Tongue (tissue), 2 donors: Measurements from ENCODE around the gene LCN9. TPM values are rescaled to one million over a fixed set of nuclear protein-coding genes. Genes with fewer than 3 reads are reported as not detected.

ENCODE experiments used
- DNase-seq: peaks from one replicate; pipeline ENCODE4 v3.0.0-alpha.2; 2015
- total RNA-seq: library from RNA; depleted of rRNA; stranded (reverse); fragments of >200 nt; gene quantifications from one replicate; pipeline ENCODE4 v1.2.3, GENCODE V29; 2014

Gene LCN9
- total RNA-seq, 1 donor from 2014 or later, result not detected

- no peak for DNase-seq
These were observed 35.7 kb downstream of the LCN9 start for GRCh38 chr9:135698767-135699166.

DNA sequence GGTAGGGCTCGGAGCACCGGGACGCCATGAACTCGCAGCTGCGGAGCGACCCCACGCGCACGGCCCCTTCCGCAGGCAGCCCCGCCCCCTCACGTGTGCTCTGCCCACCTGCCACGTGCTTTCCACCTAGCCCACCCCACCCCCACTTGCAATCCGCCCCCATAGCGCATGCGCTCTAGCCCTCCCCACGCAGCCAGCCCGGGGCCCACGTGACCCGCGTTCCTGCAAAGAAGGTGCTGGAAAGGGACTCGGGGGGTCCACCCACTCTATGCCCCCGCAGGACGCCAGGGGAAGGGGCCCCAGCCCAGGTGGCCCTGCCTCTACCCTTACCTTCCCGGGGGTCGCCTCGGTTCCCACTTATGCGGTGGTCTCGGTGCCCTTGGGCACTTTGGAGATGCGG, 36.3 kb downstream of the LCN9 start, which contains the start of gene SOHLH1:
Gene SOHLH1 (minus strand): TSS at position 42 of the 400 bp plus-strand sequence. CDS start 14 bp downstream, at position 28.
- no peak for DNase-seq

DNA sequence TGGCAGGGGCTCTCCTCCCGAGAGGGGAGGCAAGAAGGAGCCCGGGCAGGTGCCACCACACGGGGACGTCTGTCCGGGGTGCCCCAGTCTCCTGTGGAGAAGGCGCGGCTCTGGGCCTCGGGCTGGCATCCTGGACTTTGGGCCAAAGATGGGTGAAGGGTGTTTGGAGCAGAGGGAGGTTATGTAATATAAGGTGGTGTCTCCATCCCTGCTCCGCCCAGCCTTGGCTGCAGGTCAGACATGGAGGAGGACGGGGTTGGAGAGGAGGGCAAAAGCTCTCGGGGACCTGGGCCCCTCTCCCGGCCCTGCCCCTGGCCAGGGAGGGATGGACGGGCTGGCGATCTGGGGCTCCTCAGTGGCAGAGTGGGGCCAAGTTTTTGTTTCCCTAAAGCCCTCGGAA, 37.4 kb downstream of the LCN9 start:
- no peak for DNase-seq

DNA sequence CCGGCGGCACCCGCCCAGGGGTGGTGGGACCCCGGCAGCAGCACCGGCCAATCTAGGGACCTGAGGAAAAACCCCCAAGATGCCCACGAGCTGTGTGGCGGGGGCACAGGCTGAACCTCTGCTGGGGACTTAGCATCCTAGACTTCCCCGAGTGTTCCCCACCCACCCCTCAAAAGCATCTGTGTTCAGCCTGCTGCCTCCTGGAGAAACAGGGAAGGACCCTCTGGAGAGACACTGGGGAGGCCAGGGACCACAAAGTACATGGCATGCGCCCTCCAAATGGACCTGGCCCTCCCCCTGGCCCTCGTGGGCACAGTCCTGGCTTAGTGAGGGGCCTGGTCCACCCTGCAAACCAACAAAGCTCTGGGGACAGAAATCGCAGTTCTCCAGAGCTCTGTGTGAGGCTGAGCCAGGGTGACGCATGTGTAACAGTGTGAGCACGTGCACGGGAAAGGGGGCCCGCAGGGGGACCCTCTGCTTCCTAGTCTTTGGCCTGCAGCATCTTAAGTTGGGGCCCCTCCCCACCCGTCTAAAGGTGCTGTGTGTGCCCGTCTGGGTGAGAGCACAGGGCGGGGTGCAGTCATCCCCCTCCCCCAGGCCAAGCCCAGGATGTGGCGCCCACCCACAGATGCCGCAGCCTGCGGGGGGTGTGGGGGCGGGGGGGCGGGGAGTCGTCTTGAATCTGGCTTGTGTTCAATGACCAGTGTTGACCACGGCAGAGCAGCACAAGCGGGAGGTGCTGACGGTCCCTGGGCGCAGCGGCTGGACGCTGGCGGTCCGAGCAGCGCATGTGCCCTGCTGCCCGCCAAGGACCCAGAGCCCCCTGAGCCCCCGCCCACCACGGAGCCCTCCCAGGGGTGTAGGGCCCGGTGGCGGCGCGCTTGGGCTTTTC, 38.2 kb downstream of the LCN9 start:
- peak; percentile 43 for DNase-seq

- DNase-seq, result peak; percentile 81
These were observed 39.0 kb downstream of the LCN9 start, which contains the start of gene KCNT1 for GRCh38 chr9:135701959-135702721. KCNT1 (plus strand) TSS chr9:135702185; CDS start chr9:135702259, 74 bp downstream.

DNA sequence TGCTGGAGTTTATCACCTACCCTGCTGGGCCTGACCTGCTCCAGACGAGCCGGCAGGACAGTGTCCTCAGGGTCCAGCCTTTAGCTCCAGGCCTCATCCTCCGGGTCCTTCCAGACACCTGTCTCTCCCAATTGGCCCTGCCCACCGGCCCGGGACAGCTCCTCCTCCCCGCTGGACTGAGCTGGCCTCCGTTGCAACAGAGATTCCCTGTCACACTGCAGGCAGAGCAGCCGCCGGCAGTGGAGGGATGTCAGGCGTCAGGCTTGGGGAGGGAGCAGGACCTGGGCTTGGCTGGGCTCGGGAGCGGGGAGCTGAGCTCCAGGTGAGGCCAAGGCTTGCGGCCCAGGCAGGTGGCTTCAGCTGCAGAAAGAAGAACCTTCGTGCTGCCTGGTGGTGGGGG, 40.6 kb downstream of the LCN9 start:
- DNase-seq, result peak; percentile 58

GRCh38 chr9:135704483-135704882, 41.4 kb downstream of the LCN9 start:
- peak; percentile 95 for DNase-seq

GRCh38 chr9:135705376-135705775, 42.3 kb downstream of the LCN9 start:
- DNase-seq, result peak; percentile 23

GRCh38 chr9:135706288-135706687, 43.2 kb downstream of the LCN9 start:
- DNase-seq, result peak; percentile 35

DNA sequence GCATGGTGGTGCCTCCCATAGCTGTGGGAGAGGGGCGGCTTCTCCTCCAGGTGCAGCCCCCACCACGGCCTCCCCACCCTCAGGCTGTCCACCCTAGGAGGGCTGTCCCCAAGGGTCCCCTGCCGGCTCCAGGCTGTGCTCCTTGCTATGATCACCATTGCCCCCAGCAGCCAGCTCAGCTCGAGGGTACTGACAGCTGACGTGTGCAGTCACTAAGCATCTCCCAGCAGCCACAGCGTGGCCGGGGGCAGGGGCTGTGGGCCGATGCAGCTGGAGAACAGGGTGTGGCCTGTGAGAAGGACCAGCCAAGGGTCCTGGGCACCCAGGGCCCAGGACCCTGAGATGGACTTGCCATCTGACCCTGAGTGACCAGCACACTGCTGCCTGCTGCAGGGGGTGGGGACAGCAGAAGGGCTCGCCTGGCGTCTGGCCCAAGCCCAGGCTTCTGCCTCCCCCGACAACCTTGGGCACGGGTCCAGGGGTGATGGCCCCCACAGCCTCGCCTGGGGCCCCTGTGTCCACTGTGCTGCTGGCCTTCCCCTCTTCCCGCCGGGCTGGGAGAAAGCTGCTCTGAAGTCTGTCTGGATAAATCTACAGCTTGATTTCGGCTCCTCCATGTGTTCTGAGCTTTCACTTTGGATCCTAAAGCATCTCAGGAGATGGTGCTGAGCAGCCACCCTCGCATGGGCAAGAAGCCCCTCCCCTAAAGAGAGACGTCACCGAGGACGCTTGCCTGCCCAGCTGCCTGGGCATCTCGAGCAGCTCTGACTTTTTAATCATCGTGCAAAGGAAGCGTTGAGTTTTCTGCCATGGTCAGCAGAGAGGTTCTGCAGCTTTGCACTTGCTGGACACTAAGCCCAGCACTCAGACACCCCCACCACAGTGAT, 44.4 kb downstream of the LCN9 start:
- peak; percentile 71 for DNase-seq

- DNase-seq, result no peak
These were observed 45.1 kb downstream of the LCN9 start for GRCh38 chr9:135708164-135708563.

GRCh38 chr9:135711391-135711790, 48.3 kb downstream of the LCN9 start:
- DNase-seq, result peak; percentile 83

DNA sequence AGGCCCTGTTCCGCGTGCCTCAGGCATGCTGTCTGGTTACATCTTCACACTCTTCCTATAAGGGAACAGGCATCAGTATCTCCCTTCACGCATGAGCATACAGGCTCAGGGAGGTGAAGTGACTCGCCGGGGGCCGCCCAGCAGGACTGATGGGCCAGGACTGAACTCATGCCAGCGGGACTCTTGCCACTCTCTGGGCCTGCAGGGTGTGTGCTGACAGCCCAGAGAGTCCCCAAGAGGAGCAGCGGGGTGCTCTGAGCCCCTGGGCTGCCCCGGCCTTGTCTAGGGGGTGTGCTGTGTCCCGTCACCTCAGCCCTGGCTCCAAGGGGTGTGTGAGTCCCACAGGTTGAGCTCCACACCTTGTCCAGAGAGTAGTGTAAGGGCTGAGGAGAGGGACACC, 48.8 kb downstream of the LCN9 start:
- DNase-seq, result no peak

DNA sequence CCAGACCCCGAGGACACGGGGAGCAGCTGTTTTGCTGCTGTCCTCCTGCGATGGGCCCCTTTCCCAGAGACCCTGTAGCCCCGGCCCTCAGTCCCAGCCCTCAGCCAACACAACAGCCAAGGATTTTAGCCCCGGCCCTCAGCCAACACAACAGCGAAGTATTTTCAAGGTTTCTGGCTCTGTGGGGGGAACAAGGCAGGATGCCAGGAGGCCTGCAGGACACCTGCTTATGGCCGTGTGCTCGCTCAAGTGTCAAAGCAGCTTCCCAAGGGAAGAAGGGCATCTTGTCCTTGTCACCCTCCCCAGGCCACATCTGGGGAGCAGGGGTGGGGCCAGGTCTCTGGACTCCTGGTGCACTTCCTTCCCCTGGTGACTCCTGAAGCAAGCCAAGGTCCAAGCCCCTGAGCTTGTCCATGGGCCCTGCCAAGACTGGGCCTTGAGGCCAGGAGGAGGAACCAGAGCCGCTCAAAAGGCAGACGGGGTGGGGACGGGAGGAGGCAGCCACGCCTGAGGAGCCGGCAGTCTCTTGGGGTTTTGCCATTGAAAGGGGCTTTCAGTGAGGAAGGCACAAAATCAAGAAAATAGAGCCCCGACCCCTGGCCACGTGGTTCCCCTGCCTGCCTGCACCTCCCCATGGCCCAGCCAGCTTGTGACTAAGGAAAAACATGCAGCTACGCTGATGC, 49.6 kb downstream of the LCN9 start:
- peak; percentile 92 for DNase-seq

DNA sequence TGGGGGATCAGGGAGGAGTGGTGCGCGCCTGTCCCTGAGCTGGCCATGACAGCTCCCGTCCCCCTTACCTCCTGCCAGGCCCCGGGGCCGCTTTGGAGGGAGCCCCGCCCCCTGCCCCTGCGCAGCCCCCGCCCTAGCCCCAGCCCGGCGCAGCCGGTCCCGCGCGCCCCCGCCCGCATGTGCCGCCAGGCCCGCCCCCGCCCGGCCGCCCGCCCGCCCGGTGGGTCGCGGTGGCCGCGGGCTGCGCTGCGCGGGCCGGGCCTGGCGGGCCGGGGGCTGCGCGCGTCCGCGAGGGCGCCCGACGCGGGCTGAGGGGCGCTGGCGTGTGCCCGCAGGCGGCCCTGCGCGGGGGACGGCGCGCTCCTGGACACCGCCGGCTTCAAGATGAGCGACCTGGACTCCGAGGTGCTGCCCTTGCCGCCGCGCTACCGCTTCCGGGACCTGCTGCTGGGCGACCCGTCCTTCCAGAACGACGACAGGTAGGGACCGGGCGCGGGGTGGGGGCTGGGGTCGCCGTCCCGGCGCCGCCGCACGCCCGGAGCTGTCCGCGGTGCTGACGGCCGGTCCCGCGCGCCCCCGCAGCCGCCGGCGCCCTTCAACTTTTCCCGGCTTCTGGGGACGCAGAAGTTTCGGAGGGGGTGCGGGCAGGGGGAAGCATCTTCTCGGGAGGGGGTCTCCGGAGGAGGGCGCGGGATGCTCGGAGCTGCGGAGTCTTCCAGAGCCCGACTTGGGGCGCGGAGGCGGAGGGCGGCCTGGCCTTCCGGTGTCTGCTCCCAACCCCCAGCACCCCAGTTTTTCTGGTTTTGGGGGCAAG, 51.3 kb downstream of the LCN9 start:
- peak; percentile 52 for DNase-seq

- DNase-seq, result no peak
These were observed 52.0 kb downstream of the LCN9 start for GRCh38 chr9:135715056-135715595.

DNA sequence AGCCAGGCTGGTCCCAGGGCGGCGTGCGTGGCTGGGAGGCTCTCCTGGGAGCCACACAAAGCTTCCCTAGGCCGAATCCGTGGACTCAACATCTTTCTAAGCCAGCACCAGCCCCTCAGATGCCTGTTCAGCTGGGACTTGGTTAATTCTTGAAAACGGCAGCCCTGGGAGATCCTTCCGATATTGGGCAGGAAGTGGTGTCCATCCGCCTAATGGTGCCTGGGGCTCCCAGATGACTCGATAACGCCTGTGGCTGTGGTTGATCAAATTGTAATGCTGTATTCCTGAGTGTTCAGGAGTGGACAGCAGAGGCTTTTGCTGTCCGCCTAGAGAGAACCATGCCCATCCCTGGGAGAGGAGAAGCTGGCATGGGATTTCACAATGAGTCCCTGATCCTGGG, 52.9 kb downstream of the LCN9 start:
- no peak for DNase-seq
